ENCODE data around the gene OR5H1.
"Not testable (repeated sequence)": the region's sequence is repeated elsewhere in the genome, so short reads cannot be mapped to it uniquely, and the experiment has no call there.

The OR5H1 gene

DNA sequence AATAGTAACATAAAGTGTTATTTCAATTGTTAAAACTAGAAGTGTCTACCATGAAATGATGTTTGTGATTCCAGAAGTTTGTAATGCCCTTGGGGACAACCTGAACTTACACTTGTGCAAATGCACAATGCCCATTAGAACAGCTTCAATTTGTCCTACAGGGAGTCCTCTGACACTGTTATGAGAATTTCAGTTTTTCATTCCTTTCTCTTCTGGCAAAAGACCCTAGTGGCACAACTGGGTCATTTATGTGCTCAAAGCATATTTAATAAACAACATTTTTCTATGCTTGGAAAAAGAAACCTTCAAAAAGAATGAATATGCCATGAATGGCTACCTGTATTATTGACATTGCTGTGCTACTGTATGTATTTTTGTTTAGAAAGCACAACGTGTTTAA, at the start of gene OR5H1:
TSS of gene OR5H1 (plus strand) at position 301 of the 400 bp plus-strand sequence. CDS start 1,977 bp downstream, outside the sequence.
- DNase-seq, result no peak

GRCh38 chr3:98086873-98087272, 43.6 kb upstream of the OR5H1 start, which contains the start of gene OR5AC2:
Gene OR5AC2, plus strand, starts transcription at chr3:98087173. Its CDS starts 0 bp downstream, at chr3:98087173.
- no peak for DNase-seq

DNA sequence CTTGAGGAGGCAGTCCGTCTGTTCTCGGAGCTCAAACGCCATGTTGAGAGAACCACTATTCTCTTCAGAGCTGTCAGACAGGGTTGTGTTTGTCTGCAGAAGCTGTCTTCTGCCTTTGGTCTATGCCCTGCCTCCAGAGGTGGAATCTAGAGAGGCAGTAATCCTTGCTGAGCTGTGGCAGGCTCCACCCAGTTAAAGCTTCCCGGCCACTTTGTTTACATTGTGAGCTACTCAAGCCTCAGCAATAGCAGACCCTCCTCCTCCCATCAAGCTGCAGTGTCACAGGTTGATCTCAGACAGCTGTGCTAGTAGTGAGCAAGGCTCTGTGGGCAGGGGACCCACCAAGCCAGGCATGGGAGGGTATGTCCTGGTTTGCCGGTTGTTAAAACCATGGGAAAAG, 34.6 kb upstream of the OR5H1 start:
- DNase-seq, result no peak

DNA sequence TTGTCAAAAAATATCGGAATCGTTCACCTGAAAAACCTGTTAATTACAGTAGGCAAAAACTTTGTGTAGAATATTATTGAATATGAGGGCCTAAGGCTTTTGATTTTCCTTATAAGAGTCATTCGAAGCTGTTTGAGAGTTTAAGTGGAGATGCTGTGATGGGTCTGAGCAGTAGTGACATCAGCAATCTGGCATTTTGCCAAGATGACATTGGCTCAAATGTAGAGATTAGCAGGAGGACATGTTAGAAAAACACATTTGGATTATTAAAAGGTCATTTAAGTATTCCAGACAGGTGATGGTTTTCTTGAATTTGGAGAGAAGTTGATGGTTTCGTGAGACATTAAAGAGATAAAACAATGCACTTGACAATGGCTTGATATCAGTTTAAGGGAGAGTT, 30.7 kb upstream of the OR5H1 start:
- no peak for DNase-seq

GRCh38 chr3:98108162-98108561, 22.4 kb upstream of the OR5H1 start:
- no peak for DNase-seq

DNA sequence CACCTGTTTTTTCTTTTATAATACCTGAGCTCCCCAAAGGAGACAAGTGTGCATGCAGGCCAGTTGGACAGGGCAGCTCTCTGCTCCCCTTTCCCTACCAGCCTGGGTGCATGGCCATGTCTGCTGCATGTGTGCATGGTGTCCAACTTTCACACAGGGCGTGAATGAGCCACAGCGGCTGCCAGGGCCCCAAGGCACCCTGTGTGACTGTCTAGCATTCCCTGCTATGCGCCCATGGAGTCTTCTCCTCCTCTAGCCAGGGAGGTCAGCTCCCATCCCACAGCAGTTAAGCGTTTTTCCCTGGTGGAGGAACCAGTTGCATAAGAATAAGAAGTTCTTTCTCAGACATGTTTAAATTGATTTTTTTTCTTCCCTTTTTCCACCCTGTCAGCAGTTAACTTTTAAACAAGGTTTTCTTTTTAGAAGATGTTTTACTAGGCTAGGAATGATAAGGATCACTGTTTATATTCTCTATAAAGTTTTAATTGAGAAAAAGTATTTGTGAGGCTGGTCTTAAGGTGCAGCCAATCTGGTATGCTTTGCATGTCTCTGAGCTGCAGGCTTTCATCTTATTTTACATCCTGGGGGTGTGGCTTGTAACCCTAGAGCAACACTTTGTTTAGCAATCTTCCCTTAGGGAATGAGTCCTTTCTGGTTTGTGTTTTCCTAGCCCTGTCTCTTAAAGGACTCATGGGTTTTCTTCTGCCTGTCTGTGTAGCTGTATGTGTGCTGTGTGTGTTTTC, 20.5 kb upstream of the OR5H1 start:
- DNase-seq, result no peak

GRCh38 chr3:98110550-98110908, 20.0 kb upstream of the OR5H1 start:
- DNase-seq, result no peak

GRCh38 chr3:98114264-98114663, 16.3 kb upstream of the OR5H1 start:
- DNase-seq, result no peak

GRCh38 chr3:98115717-98116116, 14.8 kb upstream of the OR5H1 start:
- no peak for DNase-seq

DNA sequence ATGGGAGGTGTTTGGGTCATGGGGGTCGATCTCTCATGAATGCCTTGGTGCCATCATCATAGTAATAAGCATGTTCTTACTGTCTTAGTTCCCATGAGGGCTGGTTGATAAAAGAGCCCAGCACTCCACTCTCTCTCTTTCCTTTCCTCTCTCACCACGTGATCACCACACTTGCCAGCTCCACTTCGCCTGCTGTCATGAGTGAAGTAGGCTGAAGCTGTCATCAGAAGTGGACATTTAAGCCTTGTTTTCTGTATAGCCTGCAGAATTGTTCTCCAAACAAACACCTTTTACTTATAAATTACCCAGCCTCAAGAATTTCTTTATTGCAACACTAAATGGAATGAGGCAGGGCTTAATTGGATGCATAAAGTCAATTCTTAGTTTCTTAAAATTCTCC, 6.1 kb downstream of the OR5H1 start:
- no peak for DNase-seq

DNA sequence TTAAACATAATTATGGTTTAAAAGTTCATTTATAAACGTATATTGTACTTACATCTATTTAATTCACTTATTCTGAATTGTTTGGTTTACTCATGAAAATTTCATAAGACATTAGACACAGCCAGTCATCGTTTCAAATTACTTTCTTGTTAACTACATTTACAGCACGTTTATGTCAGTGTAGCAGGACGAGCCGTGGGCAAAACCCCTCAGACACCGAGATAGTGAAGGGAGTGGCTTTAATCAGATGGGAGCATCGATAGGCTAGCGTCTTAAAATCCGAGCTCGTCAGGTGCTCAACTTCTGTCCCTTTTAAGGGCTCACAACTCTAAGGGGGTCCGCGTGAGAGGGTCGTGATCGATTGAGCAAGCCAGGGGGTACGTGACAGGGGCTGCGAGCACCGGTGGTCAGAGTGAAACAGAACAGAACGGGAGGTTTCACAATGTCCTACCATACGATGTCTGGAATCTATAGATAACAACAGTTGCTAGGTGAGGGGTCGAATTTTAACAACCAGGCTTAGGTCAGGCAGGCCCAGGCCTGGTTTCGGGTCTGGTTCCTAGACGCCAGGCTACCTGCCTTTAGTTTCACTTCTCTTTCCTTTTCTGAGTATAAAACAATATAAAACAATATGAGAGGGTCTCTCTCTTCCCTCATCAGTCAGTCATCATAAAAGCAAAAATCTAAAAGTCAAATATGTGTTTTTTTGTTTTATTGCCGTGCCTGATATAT, 7.5 kb downstream of the OR5H1 start:
- DNase-seq, result not testable (repeated sequence)

DNA sequence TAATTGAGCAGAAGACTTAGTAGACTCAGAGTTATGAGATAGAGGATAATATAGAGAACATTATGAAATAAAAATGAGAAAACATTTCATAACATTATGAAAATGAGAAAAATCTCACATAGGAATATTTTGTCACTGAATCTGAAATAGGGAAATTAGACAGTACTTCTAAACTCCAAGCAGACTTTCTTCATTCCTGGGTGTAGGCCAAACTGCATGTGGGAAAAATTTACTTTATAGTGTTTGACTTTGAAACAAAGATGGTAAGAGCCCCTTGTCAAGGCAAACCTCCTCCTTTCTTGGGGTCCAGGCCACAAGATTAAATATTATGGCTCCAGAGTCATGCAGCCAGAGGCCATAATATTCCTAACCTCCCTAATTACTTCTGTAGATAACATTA, 10.0 kb downstream of the OR5H1 start:
- no peak for DNase-seq

DNA sequence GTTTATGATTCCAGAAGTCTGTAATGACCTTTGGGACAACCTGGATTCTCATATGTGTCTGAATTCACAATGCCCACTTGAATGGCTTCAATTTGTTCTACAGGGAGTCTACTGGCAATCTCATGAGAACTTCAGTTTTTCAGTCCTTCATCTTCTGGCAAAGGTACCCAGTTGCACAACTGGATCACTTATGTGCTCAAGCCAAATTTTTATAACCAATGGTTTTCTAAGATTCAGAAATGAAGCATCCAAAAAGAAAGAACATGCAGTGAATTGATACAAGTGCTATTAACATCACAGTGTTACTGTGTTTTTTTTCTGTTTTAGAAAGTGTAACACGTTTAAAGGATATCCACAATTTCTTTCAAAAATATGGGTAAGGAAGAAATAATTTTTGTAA, 16.7 kb downstream of the OR5H1 start, which contains the start of gene OR5H14:
TSS of gene OR5H14 (plus strand) at position 301 of the 400 bp plus-strand sequence. CDS start 1,907 bp downstream, outside the sequence.
- DNase-seq, result no peak

- no peak for DNase-seq
These were observed 18.2 kb downstream of the OR5H1 start for GRCh38 chr3:98148751-98149150.

DNA sequence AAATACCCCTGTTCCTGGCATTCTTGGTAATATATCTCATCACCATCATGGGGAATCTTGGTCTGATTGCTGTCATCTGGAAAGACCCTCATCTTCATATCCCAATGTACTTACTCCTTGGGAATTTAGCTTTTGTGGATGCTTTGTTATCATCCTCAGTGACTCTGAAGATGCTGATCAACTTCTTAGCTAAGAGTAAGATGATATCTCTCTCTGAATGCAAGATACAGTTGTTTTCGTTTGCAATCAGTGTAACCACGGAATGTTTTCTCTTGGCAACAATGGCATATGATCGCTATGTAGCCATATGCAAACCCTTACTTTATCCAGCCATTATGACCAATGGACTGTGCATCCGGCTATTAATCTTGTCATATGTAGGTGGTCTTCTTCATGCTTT, 18.9 kb downstream of the OR5H1 start:
- not testable (repeated sequence) for DNase-seq

DNA sequence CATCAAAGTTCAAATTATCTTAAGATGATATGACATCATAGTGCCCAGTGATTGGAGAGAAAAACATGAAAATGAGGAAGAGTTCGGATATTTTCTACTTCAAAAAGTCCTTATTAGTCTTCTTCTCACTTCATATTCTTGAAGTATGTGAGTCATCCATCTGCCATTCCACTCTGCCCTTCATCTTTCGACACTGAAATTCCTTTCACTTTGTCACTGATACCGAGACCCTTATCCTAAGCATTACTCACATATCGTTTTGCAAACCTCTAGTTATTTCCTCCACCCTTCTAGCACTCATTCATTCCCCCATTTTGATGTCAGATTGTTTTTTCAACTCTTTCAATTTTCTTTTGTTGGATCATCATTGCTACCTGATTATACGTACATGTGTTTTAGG, 20.7 kb downstream of the OR5H1 start:
- no peak for DNase-seq

GRCh38 chr3:98166396-98166795, 35.9 kb downstream of the OR5H1 start, which contains the start of gene OR5H15:
Gene OR5H15, plus strand, starts transcription at chr3:98166696. Its CDS starts 2,004 bp downstream, at chr3:98168700.
- DNase-seq, result no peak

DNA sequence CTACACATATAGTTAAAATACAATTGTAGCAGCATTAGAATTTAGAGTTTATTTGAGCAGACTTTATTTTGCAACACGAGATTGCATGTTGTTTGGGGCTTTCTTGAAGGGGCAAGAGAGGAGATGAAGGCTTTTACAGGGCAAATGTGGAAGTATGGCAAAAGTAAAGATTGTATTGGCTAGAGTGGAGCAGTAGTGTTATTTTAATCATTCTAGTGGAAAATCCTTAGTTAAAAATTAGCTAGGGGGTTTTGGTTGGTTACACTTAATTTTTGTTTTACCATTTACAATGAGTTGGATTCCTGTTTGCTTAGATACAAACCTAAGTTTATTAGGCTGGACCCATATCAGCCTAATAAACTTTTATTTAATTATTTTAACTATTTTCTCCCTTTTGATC, 40.5 kb downstream of the OR5H1 start:
- DNase-seq, result no peak

GRCh38 chr3:98172621-98173020, 42.1 kb downstream of the OR5H1 start:
- DNase-seq, result no peak

- no peak for DNase-seq
These were observed 49.9 kb downstream of the OR5H1 start for GRCh38 chr3:98180319-98180890.

GRCh38 chr3:98182196-98182595, 51.7 kb downstream of the OR5H1 start:
- DNase-seq, result no peak

GRCh38 chr3:98185180-98185579, 54.7 kb downstream of the OR5H1 start:
- DNase-seq, result no peak
